IMR-90 (cell line): ENCODE results near the gene ISG15. TPM values are rescaled to one million over a fixed set of nuclear protein-coding genes. Genes with fewer than 3 reads are reported as not detected.

Experiments used
- ATAC-seq: fragments of 200-7000 bp; cut with Tn5 transposase; 2 replicates; pipeline ENCODE4 v1.9.1; 2020; ENCODE audit warnings: low read depth, mild to moderate bottlenecking, moderate library complexity
- BruUV-seq: library from RNA; stranded (reverse); fragments of 400-500 nt; replicated peaks from 2 replicates; lab custom pipeline; 2021; lab: Mats Ljungman, UMichigan
- CTCF ChIA-PET: fragments of 300-600 bp; formaldehyde crosslinking; extraction: SDS; loops from one replicate; lab custom pipeline; 2021; ENCODE audit warnings: antibody characterized with exemption; lab: Yijun Ruan, JAX
- POLR2A ChIA-PET: fragments of 300-600 bp; sonication (Branson Sonifier 250); formaldehyde crosslinking; loops from one replicate; lab custom pipeline; 2022; ENCODE audit warnings: antibody characterized with exemption; ENCODE audit not compliant: unreplicated experiment; lab: Charles Lee
- DNase-seq: peaks from one replicate; pipeline ENCODE4 v3.0.0; 2013
- H2AFZ ChIP-seq: replicated peaks from 2 replicates; pipeline ENCODE3; 2013; ENCODE audit warnings: low read length, mild to moderate bottlenecking; ENCODE audit not compliant: poor library complexity
- H2AK5ac ChIP-seq: 2 replicates; pipeline ENCODE4 v1.6.1; 2013; ENCODE audit warnings: low read depth, low read length, inconsistent platforms
- H2AK9ac ChIP-seq: replicated peaks from 2 replicates; pipeline ENCODE3; 2013; ENCODE audit warnings: mild to moderate bottlenecking, low read depth, low read length, moderate library complexity; ENCODE audit not compliant: poor library complexity
- H2BK120ac ChIP-seq: 2 replicates; pipeline ENCODE4 v1.6.1; 2013; ENCODE audit warnings: low read depth, low read length, inconsistent platforms
- H2BK15ac ChIP-seq: 3 replicates; pipeline ENCODE4 v1.6.1; 2013; ENCODE audit warnings: low read depth, low read length, inconsistent platforms
- H2BK20ac ChIP-seq: 2 replicates; pipeline ENCODE4 v1.6.1; 2013; ENCODE audit warnings: low read depth, mild to moderate bottlenecking, inconsistent platforms, low read length, moderate library complexity
- H2BK5ac ChIP-seq: 2 replicates; pipeline ENCODE4 v1.6.1; 2013; ENCODE audit warnings: mild to moderate bottlenecking, low read depth, low read length, inconsistent platforms; ENCODE audit not compliant: poor library complexity, severe bottlenecking
- H3K14ac ChIP-seq: replicated peaks from 2 replicates; pipeline ENCODE4 v1.6.1; 2013; ENCODE audit warnings: low read depth, low read length, inconsistent platforms
- H3K18ac ChIP-seq: 2 replicates; pipeline ENCODE4 v1.6.1; 2013; ENCODE audit warnings: low read depth, low read length, control low read depth
- H3K23ac ChIP-seq: 2 replicates; pipeline ENCODE4 v1.6.1; 2013; ENCODE audit warnings: low read depth, low read length, inconsistent platforms
- H3K27ac ChIP-seq: 2 replicates; pipeline ENCODE4 v1.5.1; 2013; ENCODE audit warnings: mild to moderate bottlenecking, control low read depth, low read length; ENCODE audit not compliant: insufficient read depth
- H3K27me3 ChIP-seq: 2 replicates; pipeline ENCODE4 v1.6.1; 2013; ENCODE audit warnings: low read length; ENCODE audit not compliant: control insufficient read depth, insufficient read depth
- H3K36me3 ChIP-seq: 2 replicates; pipeline ENCODE4 v1.6.1; 2013; ENCODE audit warnings: low read length, mixed read lengths; ENCODE audit not compliant: control insufficient read depth, insufficient read depth
- H3K4ac ChIP-seq: 2 replicates; pipeline ENCODE4 v1.6.1; 2013; ENCODE audit warnings: low read depth, low read length, inconsistent platforms
- H3K4me1 ChIP-seq: 2 replicates; pipeline ENCODE4 v1.6.1; 2013; ENCODE audit warnings: low read length, mixed read lengths; ENCODE audit not compliant: control insufficient read depth, insufficient read depth
- H3K4me2 ChIP-seq: 2 replicates; pipeline ENCODE4 v1.6.1; 2013; ENCODE audit warnings: low read depth, mild to moderate bottlenecking, control low read depth, low read length, moderate library complexity
- H3K4me3 ChIP-seq: 2 replicates; pipeline ENCODE4 v1.5.1; 2013; ENCODE audit warnings: low read depth, mild to moderate bottlenecking, control low read depth, low read length, moderate library complexity; ENCODE audit not compliant: insufficient read depth
- H3K56ac ChIP-seq: 2 replicates; pipeline ENCODE4 v1.6.1; 2013; ENCODE audit warnings: low read length, inconsistent platforms; ENCODE audit not compliant: insufficient read depth; ENCODE audit errors: extremely low read depth
- H3K79me1 ChIP-seq, 2 experiments: 2 replicates each; pipeline ENCODE4 v1.6.1; 2013; ENCODE audit warnings: low read length in 2 of 2, inconsistent platforms in 1 of 2, low read depth in 1 of 2
- H3K9ac ChIP-seq: 2 replicates; pipeline ENCODE4 v1.6.1; 2013; ENCODE audit warnings: low read depth, low read length, control low read depth
- H3K9me1 ChIP-seq: 2 replicates; pipeline ENCODE4 v1.6.1; 2013; ENCODE audit warnings: low read length, inconsistent platforms; ENCODE audit not compliant: insufficient read depth
- H3K9me3 ChIP-seq: 2 replicates; pipeline ENCODE4 v1.6.1; 2013; ENCODE audit warnings: low read length; ENCODE audit not compliant: control insufficient read depth, insufficient read depth
- H4K20me1 ChIP-seq: 2 replicates; pipeline ENCODE4 v1.6.1; 2013; ENCODE audit warnings: low read length, inconsistent platforms; ENCODE audit not compliant: insufficient read depth
- H4K5ac ChIP-seq: 2 replicates; pipeline ENCODE4 v1.6.1; 2013; ENCODE audit warnings: mild to moderate bottlenecking, low read depth, low read length, control low read depth
- H4K8ac ChIP-seq, 2 experiments: 2 replicates each; pipeline ENCODE4 v1.6.1; 2013; ENCODE audit warnings: low read depth in 2 of 2, low read length in 2 of 2, control low read depth in 1 of 2, inconsistent platforms in 1 of 2
- H4K91ac ChIP-seq: 2 replicates; pipeline ENCODE4 v1.6.1; 2013; ENCODE audit warnings: low read depth, low read length, inconsistent platforms; ENCODE audit not compliant: insufficient read depth
- BHLHE40 ChIP-seq: fragments of 150-350 bp; IDR thresholded peaks from 2 replicates; pipeline ENCODE4 v1.6.1; 2016; ENCODE audit warnings: mild to moderate bottlenecking, low read depth, low read length
- CEBPB ChIP-seq: IDR thresholded peaks from 2 replicates; pipeline ENCODE4 v1.6.1; 2012; ENCODE audit warnings: low read depth, low read length, improper control_type of control experiment
- FOS ChIP-seq: fragments of 150-350 bp; IDR thresholded peaks from 2 replicates; pipeline ENCODE4 v1.6.1; 2016; ENCODE audit warnings: low read depth, low read length
- MAFK ChIP-seq: IDR thresholded peaks from 2 replicates; pipeline ENCODE4 v1.6.1; 2012; ENCODE audit warnings: low read depth, low read length, improper control_type of control experiment
- MAZ ChIP-seq: IDR thresholded peaks from 2 replicates; pipeline ENCODE4 v1.6.1; 2012; ENCODE audit warnings: low read depth, mild to moderate bottlenecking, low read length, improper control_type of control experiment, moderate library complexity, borderline replicate concordance
- NFE2L2 ChIP-seq: fragments of 150-350 bp; IDR thresholded peaks from 2 replicates; pipeline ENCODE4 v1.6.1; 2016; ENCODE audit warnings: low read depth, mild to moderate bottlenecking, low read length
- POLR2A ChIP-seq: IDR thresholded peaks from 2 replicates; pipeline ENCODE4 v1.6.1; 2012; ENCODE audit warnings: mild to moderate bottlenecking, low read depth, low read length
- RAD21 ChIP-seq: IDR thresholded peaks from 2 replicates; pipeline ENCODE4 v1.6.1; 2012; ENCODE audit warnings: low read length, improper control_type of control experiment
- RCOR1 ChIP-seq: IDR thresholded peaks from 2 replicates; pipeline ENCODE4 v1.6.1; 2012; ENCODE audit warnings: mild to moderate bottlenecking, low read length, improper control_type of control experiment; ENCODE audit not compliant: insufficient replicate concordance
- RFX5 ChIP-seq: IDR thresholded peaks from 2 replicates; pipeline ENCODE4 v1.8.0; 2012; ENCODE audit warnings: low read depth, mild to moderate bottlenecking, low read length, moderate library complexity
- SMC3 ChIP-seq: fragments of 150-350 bp; IDR thresholded peaks from 2 replicates; pipeline ENCODE4 v1.6.1; 2016; ENCODE audit warnings: low read depth, mild to moderate bottlenecking, antibody characterized with exemption, low read length, moderate library complexity
- whole genome bisulfite sequencing, 2 experiments: methylation state at CpG; one replicate each; pipeline versions ENCODE4 v1.1.5 to v1.1.7; 2013; ENCODE audit warnings: missing lambda C conversion rate in 2 of 2; ENCODE audit not compliant: insufficient read length in 1 of 2; ENCODE audit errors: extremely low coverage in 2 of 2; 5-methylcytosine and 5-hydroxymethylcytosine counted together
- dilution Hi-C: fragments of 300-500 bp; cut with HindIII; formaldehyde crosslinking; loops from one replicate; pipeline ENCODE4 v1.14.3; 2018; ENCODE audit warnings: low sequenced_read_pairs; ENCODE audit not compliant: unreplicated experiment
- in situ Hi-C: fragments of 300-500 bp; cut with MboI; formaldehyde crosslinking; loops from 3 replicates; pipeline ENCODE4 v1.14.3; 2019; ENCODE audit warnings: low sequenced_read_pairs, inconsistent platforms, mixed read lengths
- intact Hi-C: fragments of 100-400 bp; cut with micrococcal nuclease; formaldehyde crosslinking; loops from 2 replicates; pipeline ENCODE4 v1.10.0; 2022
- polyA plus RNA-seq, 3 experiments: library from polyadenylated mRNA; depleted of rRNA; stranded (reverse); fragments of >200 nt; gene quantifications; 2 replicates each; pipeline ENCODE4 v1.2.3, GENCODE V29; 2012; ENCODE audit warnings: low replicate concordance in 1 of 3
- total RNA-seq: library from RNA; depleted of rRNA; stranded (reverse); fragments of >200 nt; gene quantifications from 2 replicates; pipeline ENCODE4 v1.2.3, GENCODE V29; 2012
- TF ChIP-seq, protein P1 (sequence below): fragments of 150-350 bp; IDR thresholded peaks from 2 replicates; pipeline ENCODE4 v1.6.1; 2016; ENCODE audit warnings: low read depth, mild to moderate bottlenecking, low read length, moderate library complexity, borderline replicate concordance
- TF ChIP-seq, protein P2 (sequence below): fragments of 150-350 bp; IDR thresholded peaks from 2 replicates; pipeline ENCODE4 v1.6.1; 2017; ENCODE audit warnings: mild to moderate bottlenecking, antibody characterized with exemption, low read length, low read depth
- TF ChIP-seq, protein P3 (sequence below): conservative IDR thresholded peaks from 2 replicates; pipeline ENCODE4 v1.5.1; 2012; ENCODE audit warnings: mild to moderate bottlenecking, low read depth, low read length, improper control_type of control experiment

ISG15 gene
- total and polyA plus RNA-seq, 2 of the 4 experiments (the other 2 are of a cell fraction) = 99.1 to 105 TPM

DNA sequence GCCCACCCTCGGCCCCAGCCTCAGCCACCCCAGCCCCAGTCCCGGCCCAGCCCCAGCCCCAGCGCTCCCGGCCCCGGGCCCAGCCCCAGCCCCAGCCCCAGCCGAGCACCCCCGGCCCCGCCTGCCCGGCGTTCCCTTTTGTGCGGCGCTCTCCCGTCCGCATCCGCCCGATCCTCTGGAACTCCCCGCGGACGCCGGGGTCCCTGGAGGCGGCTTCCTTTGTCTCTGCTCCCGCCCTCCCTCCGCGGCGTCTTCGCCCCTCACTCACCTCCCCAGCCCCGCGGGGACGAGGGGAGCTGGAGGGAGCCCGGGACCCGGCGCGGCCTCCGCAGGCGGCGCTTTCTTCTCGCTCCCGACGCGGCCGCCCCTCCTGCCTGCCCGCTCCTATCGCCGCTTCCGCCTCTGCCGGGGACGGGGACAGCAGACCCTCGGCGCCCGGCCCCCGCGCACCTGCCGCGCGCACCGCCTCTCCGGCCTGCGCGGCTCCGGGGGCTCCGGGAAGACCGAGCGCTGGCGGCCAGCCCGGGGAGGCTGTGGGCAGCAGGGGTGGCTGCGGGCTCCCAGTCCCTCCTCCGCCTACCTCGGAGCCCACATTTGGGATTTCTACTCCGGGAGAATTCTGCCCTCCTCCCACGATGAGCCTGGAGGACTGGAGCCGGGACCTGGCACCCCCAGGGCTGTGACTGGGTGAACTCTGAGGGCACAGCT lies 20.6 kb downstream of the ISG15 start:
- BruUV-seq = no TSS peak
- no peak overlapping the region for H3K14ac ChIP-seq
- no peak overlapping the region for H3K4ac ChIP-seq
- CTCF ChIA-PET = no interaction called here
- intact Hi-C loops = loop anchor here (5.0 kb wide), 1 partner anchor 83 kb away; the partner anchor contains the start of gene C1orf159
- H3K27me3 ChIP-seq = no peaks in the 10 kb centered on the region
- H3K27ac ChIP-seq = no peak overlapping the region
- H2BK5ac ChIP-seq = no peak overlapping the region
- H3K56ac ChIP-seq = no peak overlapping the region
- H3K4me1 ChIP-seq = peaks cover 5% of the 10 kb centered on the region; the same call in 1 of the 2 replicates
- dilution Hi-C loops = no loop called here
- in situ Hi-C loops = no loop called here
- no peak overlapping the region for H4K91ac ChIP-seq
- peak overlapping the region; percentile 5 for H2AK9ac ChIP-seq
- no peak overlapping the region for H3K23ac ChIP-seq
- no peak overlapping the region for H2BK120ac ChIP-seq
- no peaks in the 10 kb centered on the region for H3K9me3 ChIP-seq
- H2AK5ac ChIP-seq = no peak overlapping the region
- no peak overlapping the region for H2BK20ac ChIP-seq
- peaks cover 16 to 53% of the 10 kb centered on the region in 2 experiments for H3K79me1 ChIP-seq
- no peak overlapping the region for H2BK15ac ChIP-seq
- POLR2A ChIA-PET = no interaction called here
- H3K36me3 ChIP-seq = peaks cover 13% of the 10 kb centered on the region
- H4K5ac ChIP-seq = no peak overlapping the region
- no peak overlapping the region for H3K4me2 ChIP-seq
- 38% methylated on average over 19 of the region's 71 CpGs; no CpG with 5 or more reads in 1 of the 2 experiments for WGBS, 2 experiments
- no peak overlapping the region for H3K4me3 ChIP-seq
- 0 out of 2 replicates have a peak, but pooled peaks cover 5% of the 10 kb centered on the region for H3K9me1 ChIP-seq
- no peak overlapping the region for H2AFZ ChIP-seq
- H3K18ac ChIP-seq = no peak overlapping the region
- ATAC-seq (no peak), DNase-seq (no peak)
- H3K9ac ChIP-seq = no peak overlapping the region
- no peak overlapping the region for H4K8ac ChIP-seq
- TF ChIP-seq RAD21 = no peak
- TF ChIP-seq CEBPB = no peak
- no peak for TF ChIP-seq MAFK
- no peak for TF ChIP-seq RCOR1
- no peak for TF ChIP-seq POLR2A
- no peak for TF ChIP-seq MAZ
- TF ChIP-seq, protein P1, sequence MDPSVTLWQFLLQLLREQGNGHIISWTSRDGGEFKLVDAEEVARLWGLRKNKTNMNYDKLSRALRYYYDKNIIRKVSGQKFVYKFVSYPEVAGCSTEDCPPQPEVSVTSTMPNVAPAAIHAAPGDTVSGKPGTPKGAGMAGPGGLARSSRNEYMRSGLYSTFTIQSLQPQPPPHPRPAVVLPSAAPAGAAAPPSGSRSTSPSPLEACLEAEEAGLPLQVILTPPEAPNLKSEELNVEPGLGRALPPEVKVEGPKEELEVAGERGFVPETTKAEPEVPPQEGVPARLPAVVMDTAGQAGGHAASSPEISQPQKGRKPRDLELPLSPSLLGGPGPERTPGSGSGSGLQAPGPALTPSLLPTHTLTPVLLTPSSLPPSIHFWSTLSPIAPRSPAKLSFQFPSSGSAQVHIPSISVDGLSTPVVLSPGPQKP = no peak
- TF ChIP-seq RFX5 = no peak
- TF ChIP-seq BHLHE40 = no peak
- TF ChIP-seq SMC3 = no peak
- TF ChIP-seq, protein P2, sequence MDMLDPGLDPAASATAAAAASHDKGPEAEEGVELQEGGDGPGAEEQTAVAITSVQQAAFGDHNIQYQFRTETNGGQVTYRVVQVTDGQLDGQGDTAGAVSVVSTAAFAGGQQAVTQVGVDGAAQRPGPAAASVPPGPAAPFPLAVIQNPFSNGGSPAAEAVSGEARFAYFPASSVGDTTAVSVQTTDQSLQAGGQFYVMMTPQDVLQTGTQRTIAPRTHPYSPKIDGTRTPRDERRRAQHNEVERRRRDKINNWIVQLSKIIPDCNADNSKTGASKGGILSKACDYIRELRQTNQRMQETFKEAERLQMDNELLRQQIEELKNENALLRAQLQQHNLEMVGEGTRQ = no peak
- TF ChIP-seq FOS = no peak
- TF ChIP-seq, protein P3, sequence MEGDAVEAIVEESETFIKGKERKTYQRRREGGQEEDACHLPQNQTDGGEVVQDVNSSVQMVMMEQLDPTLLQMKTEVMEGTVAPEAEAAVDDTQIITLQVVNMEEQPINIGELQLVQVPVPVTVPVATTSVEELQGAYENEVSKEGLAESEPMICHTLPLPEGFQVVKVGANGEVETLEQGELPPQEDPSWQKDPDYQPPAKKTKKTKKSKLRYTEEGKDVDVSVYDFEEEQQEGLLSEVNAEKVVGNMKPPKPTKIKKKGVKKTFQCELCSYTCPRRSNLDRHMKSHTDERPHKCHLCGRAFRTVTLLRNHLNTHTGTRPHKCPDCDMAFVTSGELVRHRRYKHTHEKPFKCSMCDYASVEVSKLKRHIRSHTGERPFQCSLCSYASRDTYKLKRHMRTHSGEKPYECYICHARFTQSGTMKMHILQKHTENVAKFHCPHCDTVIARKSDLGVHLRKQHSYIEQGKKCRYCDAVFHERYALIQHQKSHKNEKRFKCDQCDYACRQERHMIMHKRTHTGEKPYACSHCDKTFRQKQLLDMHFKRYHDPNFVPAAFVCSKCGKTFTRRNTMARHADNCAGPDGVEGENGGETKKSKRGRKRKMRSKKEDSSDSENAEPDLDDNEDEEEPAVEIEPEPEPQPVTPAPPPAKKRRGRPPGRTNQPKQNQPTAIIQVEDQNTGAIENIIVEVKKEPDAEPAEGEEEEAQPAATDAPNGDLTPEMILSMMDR = no peak
- no peak for TF ChIP-seq NFE2L2
- H4K20me1 ChIP-seq = peaks cover 76% of the 10 kb centered on the region
